ENCODE data around the gene LMLN.

DNA sequence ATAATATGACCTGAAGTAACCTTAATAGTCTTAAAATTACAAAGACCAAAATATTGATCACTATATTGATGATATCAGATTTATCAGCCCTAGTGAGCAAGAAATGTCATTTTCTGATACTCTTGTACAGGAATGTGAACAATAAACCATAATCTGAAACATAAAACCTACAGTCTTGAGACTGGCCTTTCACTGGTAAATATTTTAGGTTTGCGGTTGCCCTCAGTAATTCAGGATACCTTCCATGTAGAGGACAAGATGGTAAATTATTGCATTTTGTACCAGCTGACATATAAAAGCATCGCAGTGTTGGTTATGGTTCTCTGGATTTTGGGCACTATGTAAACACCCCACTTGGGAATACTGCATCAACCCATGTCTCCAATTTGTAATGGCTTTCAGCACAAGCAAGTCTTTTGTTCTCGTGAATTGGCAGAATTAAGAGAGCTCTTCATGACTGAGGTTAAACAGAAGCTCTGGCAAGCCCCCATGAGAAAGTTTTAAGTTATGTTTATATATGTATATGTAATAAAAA is 128.5 kb downstream of the LMLN start:
- TF ChIP-seq PATZ1 (CRISPR knock-in tag; IDR thresholded peaks at IDR 0.05; ENCODE audit: borderline replicate concordance) = no peak
- no peak for TF ChIP-seq GLIS3 (CRISPR knock-in tag; IDR thresholded peaks at IDR 0.05)
- no peak for TF ChIP-seq PPARA (CRISPR knock-in tag; IDR thresholded peaks at IDR 0.05; ENCODE audit: borderline replicate concordance)
- TF ChIP-seq, protein P1, sequence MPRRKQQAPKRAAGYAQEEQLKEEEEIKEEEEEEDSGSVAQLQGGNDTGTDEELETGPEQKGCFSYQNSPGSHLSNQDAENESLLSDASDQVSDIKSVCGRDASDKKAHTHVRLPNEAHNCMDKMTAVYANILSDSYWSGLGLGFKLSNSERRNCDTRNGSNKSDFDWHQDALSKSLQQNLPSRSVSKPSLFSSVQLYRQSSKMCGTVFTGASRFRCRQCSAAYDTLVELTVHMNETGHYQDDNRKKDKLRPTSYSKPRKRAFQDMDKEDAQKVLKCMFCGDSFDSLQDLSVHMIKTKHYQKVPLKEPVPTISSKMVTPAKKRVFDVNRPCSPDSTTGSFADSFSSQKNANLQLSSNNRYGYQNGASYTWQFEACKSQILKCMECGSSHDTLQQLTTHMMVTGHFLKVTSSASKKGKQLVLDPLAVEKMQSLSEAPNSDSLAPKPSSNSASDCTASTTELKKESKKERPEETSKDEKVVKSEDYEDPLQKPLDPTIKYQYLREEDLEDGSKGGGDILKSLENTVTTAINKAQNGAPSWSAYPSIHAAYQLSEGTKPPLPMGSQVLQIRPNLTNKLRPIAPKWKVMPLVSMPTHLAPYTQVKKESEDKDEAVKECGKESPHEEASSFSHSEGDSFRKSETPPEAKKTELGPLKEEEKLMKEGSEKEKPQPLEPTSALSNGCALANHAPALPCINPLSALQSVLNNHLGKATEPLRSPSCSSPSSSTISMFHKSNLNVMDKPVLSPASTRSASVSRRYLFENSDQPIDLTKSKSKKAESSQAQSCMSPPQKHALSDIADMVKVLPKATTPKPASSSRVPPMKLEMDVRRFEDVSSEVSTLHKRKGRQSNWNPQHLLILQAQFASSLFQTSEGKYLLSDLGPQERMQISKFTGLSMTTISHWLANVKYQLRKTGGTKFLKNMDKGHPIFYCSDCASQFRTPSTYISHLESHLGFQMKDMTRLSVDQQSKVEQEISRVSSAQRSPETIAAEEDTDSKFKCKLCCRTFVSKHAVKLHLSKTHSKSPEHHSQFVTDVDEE (CRISPR knock-in tag; IDR thresholded peaks at IDR 0.05) = no peak
- TF ChIP-seq BACH2 (CRISPR knock-in tag; IDR thresholded peaks at IDR 0.05; ENCODE audit: borderline replicate concordance) = no peak
- no peak for TF ChIP-seq ZNF8 (CRISPR knock-in tag; IDR thresholded peaks at IDR 0.05)
- no peak for TF ChIP-seq ZFP30 (CRISPR knock-in tag; IDR thresholded peaks at IDR 0.05)
